ENCODE results near the gene MLLT1.

GRCh38 chr19:6241680-6242377 lies 37.9 kb downstream of the MLLT1 start:
- TF ChIP-seq EZH2 (IDR thresholded peaks at IDR 0.05) (no peak), POLR2AphosphoS5 (IDR thresholded peaks at IDR 0.05; ENCODE audit: borderline replicate concordance, low read depth, low read length) (no peak), FOXP2 (optimal IDR thresholded peaks at IDR 0.05; ENCODE audit: control extremely low read depth, extremely low read length, insufficient read depth) (no peak)

Measured in SK-N-MC (cell line).